Stimulated activated CD8-positive, alpha-beta memory T cell treated with anti-CD3 and anti-CD28 coated beads, Interleukin-7, amount 100 ng/mL, for 24 hours (primary cell): ENCODE results near the gene ATP2C1.

Source experiments
- DNase-seq: peaks from one replicate; pipeline ENCODE4 v3.0.0-alpha.2; 2020; ENCODE audit warnings: low read depth

The ATP2C1 gene

GRCh38 chr3:130894130-130894985 is 474 bp downstream of the ATP2C1 start:
- no peak for DNase-seq

DNA sequence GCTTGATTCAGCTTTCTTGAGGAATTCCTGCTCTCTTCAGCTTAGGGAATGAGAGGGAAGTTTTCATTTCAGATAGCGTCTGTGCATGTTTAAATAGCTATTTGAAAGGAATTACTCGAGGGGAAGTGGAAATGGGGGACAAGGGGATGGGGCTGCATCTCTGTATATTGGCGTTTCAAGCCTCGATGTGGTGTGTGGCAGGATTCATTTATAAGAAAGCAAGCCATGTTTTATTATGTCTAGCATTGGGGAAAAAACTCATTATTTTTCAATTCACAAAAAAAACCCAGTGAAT is 1.0 kb downstream of the ATP2C1 start:
- DNase-seq: no peak

DNA sequence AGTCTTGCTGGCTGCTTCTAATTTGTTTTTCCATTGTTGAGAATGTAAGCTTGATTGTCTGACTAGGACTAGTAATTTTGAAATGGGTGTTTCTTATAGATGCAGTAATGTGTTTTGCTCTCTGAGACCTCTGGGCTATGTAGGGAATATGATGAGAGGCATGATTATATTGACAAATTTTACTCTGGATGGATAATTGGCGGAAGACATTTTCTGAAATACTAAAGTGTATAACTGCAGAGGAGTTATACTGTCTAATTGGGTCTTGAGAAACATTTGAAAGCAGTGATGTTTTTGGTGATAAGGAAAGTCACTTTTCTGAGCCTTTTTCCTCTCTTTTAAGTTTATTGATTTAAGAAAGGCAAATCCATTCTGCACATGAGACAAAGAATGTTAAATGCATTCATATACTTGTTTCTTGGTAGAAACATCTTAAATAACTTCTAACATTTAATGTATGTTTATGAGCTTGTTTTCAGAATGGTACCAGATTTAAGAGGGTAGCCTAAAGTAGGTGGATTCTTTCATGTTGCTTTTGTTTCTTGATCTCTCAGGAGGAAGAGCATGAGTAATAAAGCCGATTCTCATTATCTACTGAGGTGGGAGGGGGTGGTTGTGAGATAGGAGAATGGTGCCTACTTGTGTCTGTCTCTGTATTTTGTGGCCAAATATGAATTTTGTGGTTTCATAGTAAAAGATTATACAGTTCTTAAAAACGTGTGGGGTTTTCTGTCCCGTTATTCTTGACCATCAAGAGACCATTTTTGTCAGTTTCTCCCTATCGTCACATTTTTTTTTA is 2.0 kb downstream of the ATP2C1 start:
- no peak for DNase-seq

GRCh38 chr3:130897316-130897715 is 3.4 kb downstream of the ATP2C1 start:
- DNase-seq: no peak

DNA sequence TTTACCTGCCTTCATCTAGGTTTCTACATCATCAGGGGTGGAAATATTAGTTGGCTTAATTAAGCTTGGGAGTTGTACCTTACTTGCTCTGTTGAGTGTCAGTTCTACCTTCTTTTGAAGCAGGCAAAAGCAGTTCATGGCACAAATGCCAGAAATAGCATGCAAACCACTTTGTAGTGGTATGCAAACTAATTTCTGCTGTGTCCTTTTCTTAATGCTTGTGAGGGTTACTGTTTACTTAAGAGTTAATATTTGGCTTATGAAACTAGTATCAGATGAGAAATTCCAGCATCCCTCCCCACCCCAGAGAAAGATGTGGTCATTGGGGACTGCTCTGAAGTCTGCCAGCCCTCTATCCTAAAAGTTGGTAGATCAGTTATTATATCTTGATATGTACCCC is 7.1 kb downstream of the ATP2C1 start:
- DNase-seq: no peak

DNA sequence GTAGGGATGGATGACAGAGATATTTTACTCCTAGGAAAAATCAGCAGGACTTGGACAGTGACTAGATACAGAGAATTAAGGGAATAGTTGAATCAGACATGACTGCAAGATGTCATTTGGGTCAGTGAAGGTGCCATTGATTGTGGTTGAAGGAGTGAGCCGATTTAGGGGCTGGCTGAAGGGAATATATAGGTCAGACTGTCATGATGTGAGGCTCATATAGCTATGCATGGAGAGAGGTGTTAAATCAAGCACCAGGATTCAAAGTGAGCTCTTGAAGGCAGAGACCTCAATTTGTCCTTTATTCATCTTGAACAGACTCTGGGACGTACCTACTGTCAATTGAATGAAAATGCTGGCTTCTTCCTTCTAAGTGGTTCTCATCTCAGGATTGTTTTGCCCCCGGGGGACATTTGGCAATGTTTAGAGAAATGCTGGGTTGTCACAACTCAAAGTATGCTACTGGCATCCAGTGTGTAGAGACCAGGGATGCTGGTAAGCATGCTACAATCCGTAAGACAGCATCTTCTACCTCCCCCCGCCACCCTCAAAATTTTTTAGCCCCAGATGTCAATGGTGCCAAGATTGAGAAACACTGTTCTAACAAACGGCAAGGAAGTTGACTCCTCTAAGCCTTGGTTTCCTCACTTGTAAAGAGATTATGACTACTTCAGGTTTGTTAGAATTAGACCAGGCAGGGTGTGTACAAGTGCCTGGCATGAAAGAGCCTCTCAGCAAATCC is 7.8 kb downstream of the ATP2C1 start:
- no peak for DNase-seq

- no peak for DNase-seq
These were observed 9.6 kb downstream of the ATP2C1 start for GRCh38 chr3:130903412-130903908.

DNA sequence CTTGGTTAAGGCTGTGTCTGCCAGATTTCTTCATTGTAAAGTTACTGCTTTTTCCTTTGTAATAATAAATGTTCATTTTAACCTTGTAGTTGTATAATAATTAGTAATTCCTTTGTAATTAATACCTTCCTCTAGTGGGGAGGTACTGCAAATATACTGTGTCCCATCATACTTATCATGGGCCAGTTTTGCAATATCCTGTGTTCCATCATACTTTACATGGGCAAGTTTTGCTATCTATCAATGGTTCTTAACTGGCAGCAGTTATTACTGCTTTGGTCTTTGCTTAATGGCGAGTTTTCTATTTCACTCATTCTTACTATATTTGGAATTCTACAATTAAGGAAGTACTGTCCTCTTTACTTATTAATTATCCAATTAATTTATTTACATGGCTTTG is 10.6 kb downstream of the ATP2C1 start:
- no peak for DNase-seq

DNA sequence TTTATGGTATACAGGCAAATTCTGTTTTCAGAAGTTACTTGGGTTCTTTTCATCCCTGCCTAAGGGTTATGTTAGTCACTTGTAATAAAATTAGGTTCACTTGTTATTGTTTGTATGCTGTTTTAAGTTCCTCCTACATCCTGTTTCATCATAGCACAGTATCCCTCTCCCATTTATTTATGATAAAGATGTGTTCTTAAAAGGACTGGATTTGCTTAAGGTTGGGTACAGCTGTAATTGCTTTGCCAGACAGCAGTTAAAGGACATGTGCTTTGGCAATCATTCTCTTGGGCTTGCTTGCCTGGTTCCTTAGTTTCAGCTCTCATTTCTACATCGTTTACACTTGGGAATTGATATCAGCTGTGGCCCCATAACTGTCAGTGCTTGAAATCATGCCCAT is 11.7 kb downstream of the ATP2C1 start:
- DNase-seq: no peak

DNA sequence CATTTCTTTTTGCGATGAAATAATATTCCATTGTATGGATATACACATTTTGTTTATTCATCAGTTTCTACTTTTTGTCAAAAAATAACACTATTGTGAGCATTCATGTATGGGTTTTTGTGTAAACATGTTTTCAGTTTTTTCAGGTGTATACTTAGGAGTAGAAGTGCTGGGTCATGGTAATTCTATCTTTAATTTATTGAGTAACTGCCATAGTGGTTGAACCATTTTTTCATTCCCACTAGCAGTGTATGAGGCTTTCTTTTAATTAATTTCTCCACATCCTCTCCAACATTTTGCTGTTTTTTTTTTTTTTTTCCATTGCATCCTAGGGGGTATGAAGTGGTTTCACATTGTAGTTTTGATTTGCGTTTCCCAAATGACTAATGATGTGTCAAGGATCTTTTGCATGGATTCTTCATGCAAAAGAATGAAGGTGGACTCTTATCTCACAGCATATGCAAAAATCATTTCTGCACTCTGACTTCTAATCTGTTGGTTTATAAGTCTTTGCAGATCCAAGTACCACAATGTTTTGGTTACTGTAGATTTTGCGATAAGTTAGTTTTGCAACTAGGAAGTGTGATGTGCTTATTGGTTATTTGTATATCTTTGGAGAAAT is 12.6 kb downstream of the ATP2C1 start:
- DNase-seq: no peak

DNA sequence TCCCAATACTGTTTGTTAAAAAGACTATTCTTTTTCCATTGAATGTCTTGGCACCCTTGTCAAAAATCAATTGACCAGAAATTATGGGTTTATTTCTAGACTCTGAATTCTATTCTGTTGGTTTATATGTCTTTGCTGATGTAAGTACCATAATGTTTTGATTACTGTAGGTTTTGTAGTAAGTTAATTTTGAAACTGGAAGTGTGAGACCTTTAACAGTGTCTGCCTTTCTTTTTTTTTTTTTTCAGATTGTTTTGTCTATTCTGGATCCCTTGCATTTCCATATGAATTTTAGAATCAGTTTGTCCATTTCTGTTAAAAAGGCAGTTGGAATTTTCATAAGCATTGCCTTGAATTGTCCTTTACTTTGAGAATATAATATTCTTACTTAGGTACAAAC is 13.6 kb downstream of the ATP2C1 start:
- no peak for DNase-seq

DNA sequence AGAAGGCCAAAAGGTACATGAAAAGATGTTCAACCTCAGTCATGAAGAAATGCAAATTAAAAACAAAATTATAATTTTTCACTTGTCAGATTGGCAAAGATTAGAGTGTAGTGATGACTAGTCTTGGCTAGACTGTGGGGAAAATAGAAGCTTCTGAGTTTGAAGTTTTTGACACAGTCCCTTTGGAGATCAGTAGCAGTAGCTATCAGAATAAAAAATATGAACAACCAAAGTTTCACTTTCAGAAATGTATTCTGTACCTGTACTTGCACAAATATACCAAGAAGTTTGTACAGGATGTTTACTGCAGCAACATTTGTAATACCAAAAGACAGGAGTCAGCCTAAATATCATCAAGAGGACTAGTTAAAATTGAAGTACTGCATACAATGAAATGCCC is 14.1 kb downstream of the ATP2C1 start:
- no peak for DNase-seq

GRCh38 chr3:130915567-130916292 is 21.8 kb downstream of the ATP2C1 start:
- no peak for DNase-seq

GRCh38 chr3:130916507-130917167 is 22.8 kb downstream of the ATP2C1 start:
- no peak for DNase-seq

- DNase-seq: no peak
These were observed 24.4 kb downstream of the ATP2C1 start for GRCh38 chr3:130918328-130918727.

DNA sequence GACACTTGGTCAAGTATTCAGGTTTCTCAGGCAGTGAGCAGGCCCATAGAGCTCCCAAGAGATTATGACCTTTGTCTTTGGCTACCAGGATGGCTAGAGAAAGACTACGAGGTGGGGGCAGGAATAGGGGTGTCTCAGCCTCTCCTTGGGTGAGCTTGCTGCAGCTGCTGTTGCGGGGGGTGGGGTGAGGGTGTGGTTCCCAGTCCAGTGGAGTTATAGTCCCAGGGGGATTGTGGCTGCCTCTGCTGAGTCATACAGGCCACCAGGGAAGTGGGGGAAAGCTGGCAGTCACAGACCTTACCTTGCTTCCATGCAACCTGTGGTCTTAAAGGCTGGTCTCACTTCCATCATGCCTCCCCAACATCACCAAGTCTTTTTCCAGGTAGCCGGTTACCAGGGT is 31.7 kb downstream of the ATP2C1 start:
- no peak for DNase-seq

GRCh38 chr3:130926504-130926903 is 32.6 kb downstream of the ATP2C1 start:
- DNase-seq: no peak

DNA sequence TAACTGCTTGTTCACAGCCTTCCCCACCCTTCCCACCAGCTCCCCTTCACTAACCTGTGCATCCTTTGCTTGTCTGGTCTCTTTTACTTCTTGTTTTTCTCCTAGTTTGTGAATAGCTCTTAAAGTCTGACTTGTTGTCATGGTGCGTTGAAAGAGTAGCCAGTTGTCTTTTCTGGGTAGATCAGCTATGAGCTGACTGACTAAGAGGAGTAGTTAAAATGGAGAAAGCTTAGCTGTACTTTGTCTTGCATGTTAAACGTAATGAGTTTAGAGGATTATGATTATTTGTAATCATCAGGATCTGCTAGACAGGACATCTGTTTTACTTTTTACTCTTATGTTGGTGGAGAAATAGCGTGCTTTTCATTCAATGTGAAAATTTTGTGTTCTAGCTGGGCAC is 35.9 kb downstream of the ATP2C1 start:
- DNase-seq: no peak

GRCh38 chr3:130932979-130933378 is 39.1 kb downstream of the ATP2C1 start:
- DNase-seq: no peak

GRCh38 chr3:130933801-130934345 is 40.0 kb downstream of the ATP2C1 start:
- DNase-seq: no peak
